CD4-positive, alpha-beta T cell (primary cell): ENCODE measurements around the gene RAMP1. TPM values are rescaled to one million over a fixed set of nuclear protein-coding genes. Genes with fewer than 3 reads are reported as not detected.

Experiments used
- ATAC-seq: fragments of 200-7000 bp; cut with Tn5 transposase; one replicate; pipeline ENCODE4 v1.10.0; 2022; ENCODE audit warnings: mild to moderate bottlenecking; ENCODE audit not compliant: poor library complexity
- CTCF ChIA-PET: fragments of 350-600 bp; sonication (Branson Sonifier 250); formaldehyde crosslinking; loops from one replicate; lab custom pipeline; 2021; ENCODE audit warnings: antibody characterized with exemption, inconsistent platforms; lab: Charles Lee
- POLR2A ChIA-PET: fragments of 350-600 bp; sonication (Branson Sonifier 250); formaldehyde crosslinking; loops from one replicate; lab custom pipeline; 2021; ENCODE audit warnings: antibody characterized with exemption, inconsistent platforms; lab: Charles Lee
- DNase-seq, 14 experiments: peaks; one replicate each; pipeline ENCODE4 v3.0.0-alpha.2; 2013 to 2020; ENCODE audit warnings: mixed read lengths in 2 of 14
- H3K27ac ChIP-seq, 2 donors: one replicate each; pipeline versions ENCODE4 v1.5.1 to v1.7.0; 2013; ENCODE audit warnings: low read length in 2 of 2, low read depth in 1 of 2, mild to moderate bottlenecking in 1 of 2
- H3K27me3 ChIP-seq, 2 experiments: 1 replicate in 1 of 2; 2 replicates in 1 of 2; pipeline versions ENCODE4 v1.6.1 to v1.7.0; 2013; ENCODE audit warnings: low read length in 2 of 2, control low read depth in 1 of 2, mild to moderate bottlenecking in 1 of 2, moderate library complexity in 1 of 2; ENCODE audit not compliant: insufficient read depth in 2 of 2, control insufficient read depth in 1 of 2
- H3K36me3 ChIP-seq: one replicate; pipeline ENCODE4 v1.6.1; 2013; ENCODE audit warnings: low read length, control low read depth; ENCODE audit not compliant: insufficient read depth
- H3K4me1 ChIP-seq: one replicate; pipeline ENCODE4 v1.6.1; 2013; ENCODE audit warnings: low read length, control low read depth; ENCODE audit not compliant: insufficient read depth
- H3K4me3 ChIP-seq: one replicate; pipeline ENCODE4 v1.5.1; 2013; ENCODE audit warnings: mild to moderate bottlenecking, low read length, moderate library complexity
- H3K9me3 ChIP-seq, 2 experiments: 1 replicate in 1 of 2; 2 replicates in 1 of 2; pipeline versions ENCODE4 v1.6.1 to v1.7.0; 2013; ENCODE audit warnings: low read length in 2 of 2, mild to moderate bottlenecking in 2 of 2, control low read depth in 1 of 2, moderate library complexity in 1 of 2; ENCODE audit not compliant: control insufficient read depth in 1 of 2, insufficient read depth in 1 of 2
- H3K27ac Mint-ChIP-seq: one replicate; pipeline ENCODE4 v1.8.0; 2020; ENCODE audit warnings: mixed read lengths
- H3K27me3 Mint-ChIP-seq: one replicate; pipeline ENCODE4 v1.8.0; 2021; ENCODE audit warnings: mixed read lengths
- H3K36me3 Mint-ChIP-seq: one replicate; pipeline ENCODE4 v1.8.0; 2021; ENCODE audit warnings: low read depth, mixed read lengths
- H3K4me1 Mint-ChIP-seq: one replicate; pipeline ENCODE4 v1.8.0; 2021; ENCODE audit warnings: low read depth, mixed read lengths
- H3K4me3 Mint-ChIP-seq: one replicate; pipeline ENCODE4 v1.8.0; 2020; ENCODE audit warnings: mild to moderate bottlenecking, mixed read lengths
- H3K9me3 Mint-ChIP-seq: one replicate; pipeline ENCODE4 v1.8.0; 2020; ENCODE audit warnings: mixed read lengths
- intact Hi-C, 2 experiments: fragments of 100-400 bp; cut with DNase I in 1 of 2; cut with micrococcal nuclease in 1 of 2; formaldehyde crosslinking; loops; one replicate each; pipeline versions ENCODE4 v1.15.1 to v1.9.0; 2023 to 2025; cut with DNase I, micrococcal nuclease
- total RNA-seq, 174 experiments: library from RNA in 2 of 174; stranded (reverse) in 2 of 174; gene quantifications; one replicate each; pipeline ENCODE4 v1.2.3 and lab custom pipeline; 2021 to 2026
- TF ChIP-seq, protein P1 (sequence below): fragments of 200-600 bp; IDR thresholded peaks from one replicate; pipeline ENCODE4 v1.8.0; 2022; ENCODE audit warnings: antibody characterized with exemption, mild to moderate bottlenecking

RAMP1 gene
- total RNA-seq, 2 experiments from 2014 or later, result not detected

DNA sequence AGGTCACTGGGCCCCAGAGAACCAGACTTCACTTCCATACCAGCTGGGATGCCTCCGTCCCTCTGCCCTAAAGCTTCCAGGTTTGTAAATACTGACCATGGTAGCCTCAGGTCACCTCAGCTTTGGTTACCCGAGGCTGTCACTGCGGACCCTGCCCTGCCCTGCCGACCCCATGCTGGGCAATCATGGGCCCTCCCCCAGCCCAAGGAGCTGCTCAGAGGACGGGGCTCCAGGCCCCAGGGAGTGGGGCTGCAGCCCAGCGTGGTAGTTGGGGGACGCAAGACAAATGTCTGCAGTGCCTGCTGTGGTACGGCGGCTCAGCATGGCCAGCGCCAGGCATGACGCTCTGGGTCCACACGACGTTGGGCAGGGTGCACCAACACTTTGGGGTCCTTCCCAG lies 25.3 kb downstream of the RAMP1 start:
- no peaks in the 10 kb centered on the region for H3K36me3 Mint-ChIP-seq
- ATAC-seq (no peak), DNase-seq (peak in 1 of 14 experiments; percentile 16)
- H3K4me3 Mint-ChIP-seq, result no peak overlapping the region
- H3K4me1 Mint-ChIP-seq, result no peaks in the 10 kb centered on the region
- TF ChIP-seq, protein P1, sequence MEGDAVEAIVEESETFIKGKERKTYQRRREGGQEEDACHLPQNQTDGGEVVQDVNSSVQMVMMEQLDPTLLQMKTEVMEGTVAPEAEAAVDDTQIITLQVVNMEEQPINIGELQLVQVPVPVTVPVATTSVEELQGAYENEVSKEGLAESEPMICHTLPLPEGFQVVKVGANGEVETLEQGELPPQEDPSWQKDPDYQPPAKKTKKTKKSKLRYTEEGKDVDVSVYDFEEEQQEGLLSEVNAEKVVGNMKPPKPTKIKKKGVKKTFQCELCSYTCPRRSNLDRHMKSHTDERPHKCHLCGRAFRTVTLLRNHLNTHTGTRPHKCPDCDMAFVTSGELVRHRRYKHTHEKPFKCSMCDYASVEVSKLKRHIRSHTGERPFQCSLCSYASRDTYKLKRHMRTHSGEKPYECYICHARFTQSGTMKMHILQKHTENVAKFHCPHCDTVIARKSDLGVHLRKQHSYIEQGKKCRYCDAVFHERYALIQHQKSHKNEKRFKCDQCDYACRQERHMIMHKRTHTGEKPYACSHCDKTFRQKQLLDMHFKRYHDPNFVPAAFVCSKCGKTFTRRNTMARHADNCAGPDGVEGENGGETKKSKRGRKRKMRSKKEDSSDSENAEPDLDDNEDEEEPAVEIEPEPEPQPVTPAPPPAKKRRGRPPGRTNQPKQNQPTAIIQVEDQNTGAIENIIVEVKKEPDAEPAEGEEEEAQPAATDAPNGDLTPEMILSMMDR, result no peak
- H3K4me1 ChIP-seq, result no peaks in the 10 kb centered on the region
- no peaks in the 10 kb centered on the region for H3K27me3 Mint-ChIP-seq
- H3K9me3 ChIP-seq, result no peaks in the 10 kb centered on the region
- H3K36me3 ChIP-seq, result no peaks in the 10 kb centered on the region
- POLR2A ChIA-PET, result no interaction called here
- H3K4me3 ChIP-seq, result no peak overlapping the region
- H3K27me3 ChIP-seq, result no peaks in the 10 kb centered on the region
- H3K27ac Mint-ChIP-seq, result no peak overlapping the region
- intact Hi-C loops, result no loop called here
- no peaks in the 10 kb centered on the region for H3K9me3 Mint-ChIP-seq
- no peak overlapping the region for H3K27ac ChIP-seq
- CTCF ChIA-PET, result no interaction called here

DNA sequence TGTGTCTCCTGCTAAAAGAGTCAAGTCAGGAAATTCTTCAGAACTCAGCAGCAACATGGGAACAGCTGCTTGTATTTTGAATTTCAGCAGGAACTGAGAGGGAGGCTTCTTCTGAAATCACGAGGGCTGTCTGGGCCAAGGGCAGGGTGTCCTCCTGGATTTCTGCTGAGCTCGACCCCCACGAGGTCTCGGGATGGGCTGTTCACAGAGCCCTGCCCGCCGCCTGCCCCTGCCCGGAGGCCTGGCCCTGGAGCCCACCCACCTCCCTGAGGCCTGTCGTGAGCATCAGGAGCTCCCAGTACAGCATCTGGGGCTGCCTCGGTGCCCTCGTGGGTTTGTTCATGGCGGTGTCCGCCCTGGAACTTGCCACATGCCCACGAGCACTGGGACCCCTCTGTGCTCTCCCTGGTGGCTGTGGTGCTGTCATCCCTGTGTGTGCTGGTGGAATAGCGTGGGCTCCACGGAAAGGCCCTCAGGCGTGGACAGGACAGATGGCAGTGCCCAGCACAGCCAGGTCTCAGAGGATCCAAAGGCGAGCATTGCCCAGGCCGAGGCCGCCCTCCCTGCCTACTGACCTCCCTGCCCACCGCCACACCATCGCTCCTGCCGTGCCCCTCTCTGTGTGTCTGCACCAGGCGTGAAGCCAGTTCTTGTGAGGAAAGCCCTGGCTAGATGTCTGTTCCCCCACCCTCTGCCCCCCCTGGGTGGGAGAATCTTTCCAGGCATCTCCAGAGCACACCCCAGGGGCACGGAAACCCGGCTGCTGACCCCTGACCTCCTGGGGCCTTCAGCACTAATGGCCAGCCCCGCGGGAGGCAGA lies 25.9 kb downstream of the RAMP1 start:
- CTCF ChIA-PET, result no interaction called here
- H3K4me1 Mint-ChIP-seq, result no peaks in the 10 kb centered on the region
- TF ChIP-seq, protein P1, result no peak

DNA sequence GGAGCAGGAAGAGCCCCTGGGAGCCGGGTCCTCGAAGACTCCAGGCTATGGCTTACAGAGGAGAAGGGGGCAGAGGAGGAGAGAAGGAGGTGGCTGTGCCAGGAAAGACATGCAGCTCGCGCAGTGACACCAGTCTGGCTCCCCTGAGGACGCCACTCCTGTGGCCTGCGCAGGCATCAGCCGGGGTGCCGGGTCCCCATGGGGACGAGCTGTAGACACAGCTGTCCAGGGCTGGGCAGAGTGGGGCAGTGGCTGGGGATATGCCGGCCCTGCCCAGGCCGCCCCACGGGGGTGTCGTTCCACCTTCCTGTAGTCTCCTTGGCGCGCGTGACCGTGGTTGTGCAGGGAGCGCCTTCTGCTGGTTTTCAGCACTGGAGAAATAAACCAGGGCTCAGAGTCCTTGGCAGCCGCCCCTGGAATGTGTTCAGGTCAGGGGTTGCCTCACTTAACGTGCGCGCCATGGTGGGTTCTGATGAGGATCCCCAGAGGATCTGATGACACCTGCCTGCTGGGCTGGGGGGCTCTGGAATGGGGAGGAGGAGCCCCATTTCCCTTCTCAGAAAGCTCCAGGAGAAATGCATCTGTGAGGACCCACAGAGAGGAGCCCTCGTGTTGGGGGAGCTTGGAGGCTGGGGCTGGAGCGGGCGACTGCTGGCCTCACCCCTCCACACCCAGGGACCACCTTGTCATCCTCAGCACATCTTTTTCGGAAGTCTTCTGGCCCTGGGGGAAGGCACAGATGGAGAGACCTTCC lies 26.7 kb downstream of the RAMP1 start:
- no peak overlapping the region for H3K4me3 Mint-ChIP-seq
- H3K27ac Mint-ChIP-seq, result no peak overlapping the region
- CTCF ChIA-PET, result no interaction called here

More for the DNA sequence above, 25.9 kb downstream of the RAMP1 start:
- no peaks in the 10 kb centered on the region for H3K36me3 Mint-ChIP-seq
- H3K27ac ChIP-seq, result no peak overlapping the region
- ATAC-seq (no peak), DNase-seq (peak in 1 of 14 experiments; percentile 27)
- H3K27me3 Mint-ChIP-seq, result no peaks in the 10 kb centered on the region
- no peaks in the 10 kb centered on the region for H3K9me3 ChIP-seq
- no peaks in the 10 kb centered on the region for H3K4me1 ChIP-seq
- intact Hi-C loops, result no loop called here
- H3K9me3 Mint-ChIP-seq, result no peaks in the 10 kb centered on the region
- H3K4me3 ChIP-seq, result no peak overlapping the region
- H3K4me3 Mint-ChIP-seq, result no peak overlapping the region
- H3K36me3 ChIP-seq, result no peaks in the 10 kb centered on the region
- POLR2A ChIA-PET, result no interaction called here
- H3K27me3 ChIP-seq, result no peaks in the 10 kb centered on the region
- H3K27ac Mint-ChIP-seq, result no peak overlapping the region

More for the DNA sequence above, 26.7 kb downstream of the RAMP1 start:
- TF ChIP-seq, protein P1, result no peak
- Mint-ChIP-seq H3K27me3 (no peaks in the 10 kb centered on the region), H3K4me1 (no peaks in the 10 kb centered on the region), H3K36me3 (no peaks in the 10 kb centered on the region), H3K9me3 (no peaks in the 10 kb centered on the region)
- no peaks in the 10 kb centered on the region for H3K9me3 ChIP-seq
- no peak for DNase-seq
- no peak overlapping the region for H3K27ac ChIP-seq
- POLR2A ChIA-PET, result no interaction called here
- H3K4me3 ChIP-seq, result no peak overlapping the region
- H3K4me1 ChIP-seq, result no peaks in the 10 kb centered on the region
- intact Hi-C loops, result no loop called here
- no peaks in the 10 kb centered on the region for H3K27me3 ChIP-seq
- ATAC-seq, result no peak
- no peaks in the 10 kb centered on the region for H3K36me3 ChIP-seq
